Measurements from ENCODE around the gene DENND1A. TPM values are rescaled to one million over a fixed set of nuclear protein-coding genes. Genes with fewer than 3 reads are reported as not detected.

DENND1A gene
- total RNA-seq, 1 experiment from 2014 or later = 19.7 TPM

DNA sequence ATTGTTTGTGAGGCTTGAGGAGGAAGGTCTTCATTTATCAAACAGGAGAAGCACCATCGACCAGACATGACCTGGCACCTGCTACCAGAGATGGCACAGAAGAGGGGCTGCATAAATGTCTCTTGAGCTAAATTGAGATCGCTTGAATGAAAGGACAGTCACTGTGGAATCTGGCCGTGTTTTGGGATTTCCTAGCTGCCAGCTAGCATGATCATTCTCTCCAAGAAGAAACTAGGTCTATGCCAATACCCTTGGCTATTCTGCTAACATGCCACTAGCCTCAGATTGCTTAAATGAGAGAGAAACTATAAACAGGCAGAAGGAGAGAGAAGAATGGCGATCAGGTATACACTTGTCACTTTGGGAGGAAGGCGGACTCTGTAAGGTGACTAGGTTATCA lies 324.6 kb downstream of the DENND1A start:
- no peak for TF ChIP-seq SIN3A (IDR thresholded peaks at IDR 0.05; ENCODE audit: borderline replicate concordance, insufficient read depth, low read depth, low read length)
- TF ChIP-seq TCF7L2 (IDR thresholded peaks at IDR 0.05; ENCODE audit: low read depth, low read length) = no peak
- TF ChIP-seq POLR2AphosphoS5 (IDR thresholded peaks at IDR 0.05; ENCODE audit: low read depth, low read length) = no peak
- TF ChIP-seq, protein P1, sequence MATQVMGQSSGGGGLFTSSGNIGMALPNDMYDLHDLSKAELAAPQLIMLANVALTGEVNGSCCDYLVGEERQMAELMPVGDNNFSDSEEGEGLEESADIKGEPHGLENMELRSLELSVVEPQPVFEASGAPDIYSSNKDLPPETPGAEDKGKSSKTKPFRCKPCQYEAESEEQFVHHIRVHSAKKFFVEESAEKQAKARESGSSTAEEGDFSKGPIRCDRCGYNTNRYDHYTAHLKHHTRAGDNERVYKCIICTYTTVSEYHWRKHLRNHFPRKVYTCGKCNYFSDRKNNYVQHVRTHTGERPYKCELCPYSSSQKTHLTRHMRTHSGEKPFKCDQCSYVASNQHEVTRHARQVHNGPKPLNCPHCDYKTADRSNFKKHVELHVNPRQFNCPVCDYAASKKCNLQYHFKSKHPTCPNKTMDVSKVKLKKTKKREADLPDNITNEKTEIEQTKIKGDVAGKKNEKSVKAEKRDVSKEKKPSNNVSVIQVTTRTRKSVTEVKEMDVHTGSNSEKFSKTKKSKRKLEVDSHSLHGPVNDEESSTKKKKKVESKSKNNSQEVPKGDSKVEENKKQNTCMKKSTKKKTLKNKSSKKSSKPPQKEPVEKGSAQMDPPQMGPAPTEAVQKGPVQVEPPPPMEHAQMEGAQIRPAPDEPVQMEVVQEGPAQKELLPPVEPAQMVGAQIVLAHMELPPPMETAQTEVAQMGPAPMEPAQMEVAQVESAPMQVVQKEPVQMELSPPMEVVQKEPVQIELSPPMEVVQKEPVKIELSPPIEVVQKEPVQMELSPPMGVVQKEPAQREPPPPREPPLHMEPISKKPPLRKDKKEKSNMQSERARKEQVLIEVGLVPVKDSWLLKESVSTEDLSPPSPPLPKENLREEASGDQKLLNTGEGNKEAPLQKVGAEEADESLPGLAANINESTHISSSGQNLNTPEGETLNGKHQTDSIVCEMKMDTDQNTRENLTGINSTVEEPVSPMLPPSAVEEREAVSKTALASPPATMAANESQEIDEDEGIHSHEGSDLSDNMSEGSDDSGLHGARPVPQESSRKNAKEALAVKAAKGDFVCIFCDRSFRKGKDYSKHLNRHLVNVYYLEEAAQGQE (IDR thresholded peaks at IDR 0.05; ENCODE audit: insufficient read depth in 1 of 2, low read depth in 2 of 2, low read length in 1 of 2) = no peak
- TF ChIP-seq, protein P2, sequence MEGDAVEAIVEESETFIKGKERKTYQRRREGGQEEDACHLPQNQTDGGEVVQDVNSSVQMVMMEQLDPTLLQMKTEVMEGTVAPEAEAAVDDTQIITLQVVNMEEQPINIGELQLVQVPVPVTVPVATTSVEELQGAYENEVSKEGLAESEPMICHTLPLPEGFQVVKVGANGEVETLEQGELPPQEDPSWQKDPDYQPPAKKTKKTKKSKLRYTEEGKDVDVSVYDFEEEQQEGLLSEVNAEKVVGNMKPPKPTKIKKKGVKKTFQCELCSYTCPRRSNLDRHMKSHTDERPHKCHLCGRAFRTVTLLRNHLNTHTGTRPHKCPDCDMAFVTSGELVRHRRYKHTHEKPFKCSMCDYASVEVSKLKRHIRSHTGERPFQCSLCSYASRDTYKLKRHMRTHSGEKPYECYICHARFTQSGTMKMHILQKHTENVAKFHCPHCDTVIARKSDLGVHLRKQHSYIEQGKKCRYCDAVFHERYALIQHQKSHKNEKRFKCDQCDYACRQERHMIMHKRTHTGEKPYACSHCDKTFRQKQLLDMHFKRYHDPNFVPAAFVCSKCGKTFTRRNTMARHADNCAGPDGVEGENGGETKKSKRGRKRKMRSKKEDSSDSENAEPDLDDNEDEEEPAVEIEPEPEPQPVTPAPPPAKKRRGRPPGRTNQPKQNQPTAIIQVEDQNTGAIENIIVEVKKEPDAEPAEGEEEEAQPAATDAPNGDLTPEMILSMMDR (IDR thresholded peaks at IDR 0.05) = no peak
- H3K36me3 ChIP-seq (ENCODE audit: control insufficient read depth, insufficient read depth, low read length) = no peaks in the 10 kb centered on the region
- ChIA-PET POLR2A (interaction anchor here (0.5 kb wide), 1 partner anchor 327 kb away, joined by 5 read pairs; no protein-coding TSS in a partner anchor), CTCF (no interaction called here)
- H3K27me3 ChIP-seq (ENCODE audit: control insufficient read depth, insufficient read depth, low read length) = no peaks in the 10 kb centered on the region
- BruUV-seq (replicated peaks) = no TSS peak
- H3K4me3 ChIP-seq (ENCODE audit: low read depth in 2 of 2, low read length in 2 of 2) = no peak overlapping the region
- no peaks in the 10 kb centered on the region for H3K9me3 ChIP-seq (ENCODE audit: control insufficient read depth, insufficient read depth, low read depth, low read length)
- DNase-seq (ENCODE audit: low read depth, low spot score) = no peak
- ATAC-seq = no peak
- H3K27ac ChIP-seq (ENCODE audit: low read length) = no peak overlapping the region
- intact Hi-C loops (cut with micrococcal nuclease; ENCODE audit: unreplicated experiment) = no loop called here
- no peaks in the 10 kb centered on the region for H3K4me1 ChIP-seq (ENCODE audit: control insufficient read depth, insufficient read depth, low read length)
- in situ Hi-C loops (cut with HindIII; ENCODE audit: low pct_unique_long_range_greater_than_20kb, low sequenced_read_pairs) = no loop called here

DNA sequence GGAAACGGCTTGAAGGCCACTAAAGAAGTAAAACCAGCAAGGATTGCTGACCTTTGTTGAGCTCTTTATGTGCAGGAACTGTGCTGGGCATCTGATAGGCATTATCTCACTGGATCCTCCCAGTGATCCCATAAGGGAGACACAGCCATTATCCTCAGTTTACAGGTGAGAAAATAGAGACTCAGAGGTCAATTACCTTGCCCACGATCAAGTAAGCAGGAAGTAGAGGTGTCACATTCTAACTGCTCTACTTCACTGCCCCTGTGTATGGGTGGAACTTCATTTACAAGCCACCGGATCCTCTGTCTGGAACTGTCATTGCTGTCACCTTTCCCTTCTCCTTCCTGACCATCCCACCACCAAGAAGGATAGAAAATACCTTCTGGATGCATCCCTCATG lies 325.1 kb downstream of the DENND1A start:
- ChIA-PET POLR2A (no interaction called here), CTCF (no interaction called here)
- Histone ChIP-seq H3K4me1 (ENCODE audit: control insufficient read depth, insufficient read depth, low read length) (no peaks in the 10 kb centered on the region), H3K4me3 (ENCODE audit: low read depth in 2 of 2, low read length in 2 of 2) (no peak overlapping the region), H3K27me3 (ENCODE audit: control insufficient read depth, insufficient read depth, low read length) (no peaks in the 10 kb centered on the region), H3K27ac (ENCODE audit: low read length) (no peak overlapping the region), H3K9me3 (ENCODE audit: control insufficient read depth, insufficient read depth, low read depth, low read length) (no peaks in the 10 kb centered on the region), H3K36me3 (ENCODE audit: control insufficient read depth, insufficient read depth, low read length) (no peaks in the 10 kb centered on the region)
- ATAC-seq = no peak
- no peak for TF ChIP-seq POLR2AphosphoS5 (IDR thresholded peaks at IDR 0.05; ENCODE audit: low read depth, low read length)
- TF ChIP-seq, protein P1 (IDR thresholded peaks at IDR 0.05; ENCODE audit: insufficient read depth in 1 of 2, low read depth in 2 of 2, low read length in 1 of 2) = no peak
- TF ChIP-seq TCF7L2 (IDR thresholded peaks at IDR 0.05; ENCODE audit: low read depth, low read length) = no peak
- TF ChIP-seq, protein P2 (IDR thresholded peaks at IDR 0.05) = no peak
- no peak for TF ChIP-seq SIN3A (IDR thresholded peaks at IDR 0.05; ENCODE audit: borderline replicate concordance, insufficient read depth, low read depth, low read length)
- BruUV-seq (replicated peaks) = no TSS peak
- in situ Hi-C loops (cut with HindIII; ENCODE audit: low pct_unique_long_range_greater_than_20kb, low sequenced_read_pairs) (no loop called here), intact Hi-C loops (cut with micrococcal nuclease; ENCODE audit: unreplicated experiment) (no loop called here)
- no peak for DNase-seq (ENCODE audit: low read depth, low spot score)
